K562 (cell line): Measurements from ENCODE around the gene FBLN2. TPM values are rescaled to one million over a fixed set of nuclear protein-coding genes. Genes with fewer than 3 reads are reported as not detected.

Source experiments
- ATAC-seq: fragments of 200-7000 bp; cut with Tn5 transposase; 3 replicates; pipeline ENCODE4 v1.9.1; 2020; ENCODE audit warnings: moderate library complexity
- BruUV-seq: library from RNA; stranded (reverse); fragments of 400-500 nt; replicated peaks from 2 replicates; lab custom pipeline; 2021; lab: Mats Ljungman, UMichigan
- CTCF ChIA-PET: fragments of 300-600 bp; formaldehyde crosslinking; extraction: SDS; loops from one replicate; lab custom pipeline; 2021; ENCODE audit warnings: low intra/inter-chr PET ratio; lab: Yijun Ruan, JAX
- POLR2A ChIA-PET: fragments of 300-600, 350-650 bp; sonication (Branson Sonifier 250); formaldehyde crosslinking; extraction: SDS; loops from one replicate; lab custom pipeline; 2021; ENCODE audit warnings: antibody characterized with exemption, inconsistent platforms; lab: Yijun Ruan, JAX
- DNase-seq, 4 experiments: peaks; one replicate each; pipeline versions ENCODE4 v3.0.0 to v3.0.0-alpha.2; 2011 to 2018; ENCODE audit warnings: low spot score in 3 of 4, mixed read lengths in 3 of 4; ENCODE audit errors: extremely low read depth in 1 of 4
- FAIRE-seq: peaks from 2 replicates; lab custom pipeline; 2011; peaks lifted over from hg19 to GRCh38; lab: Jason Lieb, UNC
- H2AFZ ChIP-seq: 2 replicates; pipeline ENCODE4 v1.6.0; 2011; ENCODE audit warnings: low read depth, low read length, control low read depth, inconsistent platforms
- H3K27ac ChIP-seq: fragments of 200-600 bp; 3 replicates; pipeline ENCODE4 v1.8.0; 2011; ENCODE audit warnings: low read depth, mild to moderate bottlenecking, control low read depth, inconsistent platforms, low read length, moderate library complexity, mixed read lengths; ENCODE audit errors: extremely low read depth
- H3K27me3 ChIP-seq, 2 experiments: fragments of 300-600 bp in 1 of 2; 2 replicates in 1 of 2; 3 replicates in 1 of 2; pipeline versions ENCODE4 v1.6.0 to v1.8.0; 2011; ENCODE audit warnings: inconsistent platforms in 2 of 2, low read length in 2 of 2, mild to moderate bottlenecking in 1 of 2, mixed read lengths in 1 of 2, moderate library complexity in 1 of 2; ENCODE audit not compliant: control insufficient read depth in 2 of 2, insufficient read depth in 2 of 2
- H3K36me3 ChIP-seq: fragments of 300-600 bp; 3 replicates; pipeline ENCODE4 v1.8.0; 2011; ENCODE audit warnings: mild to moderate bottlenecking, low read length, inconsistent platforms; ENCODE audit not compliant: control insufficient read depth, insufficient read depth
- H3K4me1 ChIP-seq, 2 experiments: fragments of 200-600 bp in 1 of 2; replicated peaks in 1 of 2; 2 replicates in 1 of 2; 3 replicates in 1 of 2; pipeline versions ENCODE4 v1.5.1 to v1.8.0; 2011; ENCODE audit warnings: inconsistent platforms in 2 of 2, low read length in 2 of 2, mild to moderate bottlenecking in 1 of 2, mixed read lengths in 1 of 2, moderate library complexity in 1 of 2; ENCODE audit not compliant: control insufficient read depth in 2 of 2, insufficient read depth in 2 of 2
- H3K4me2 ChIP-seq: 2 replicates; pipeline ENCODE4 v1.6.1; 2011; ENCODE audit warnings: low read length, control low read depth, inconsistent platforms, mixed read lengths; ENCODE audit not compliant: insufficient read depth
- H3K4me3 ChIP-seq: fragments of 200-600 bp; sonication (generic), shearing (Covaris generic); 2 replicates; pipeline ENCODE4 v1.5.1; 2016; ENCODE audit warnings: control low read depth, inconsistent platforms
- H3K79me2 ChIP-seq: fragments of 200-600 bp; 3 replicates; pipeline ENCODE4 v1.8.0; 2011; ENCODE audit warnings: low read length, inconsistent platforms; ENCODE audit not compliant: control insufficient read depth, insufficient read depth
- H3K9ac ChIP-seq, 2 experiments: 2 replicates each; pipeline versions ENCODE4 v1.6.0 to v1.6.1; 2011; ENCODE audit warnings: low read depth in 2 of 2, low read length in 2 of 2, control low read depth in 1 of 2, inconsistent platforms in 1 of 2, mild to moderate bottlenecking in 1 of 2, mixed read lengths in 1 of 2; ENCODE audit not compliant: insufficient read depth in 1 of 2
- H3K9me1 ChIP-seq: one replicate; pipeline ENCODE4 v1.6.0; 2011; ENCODE audit warnings: inconsistent platforms, mild to moderate bottlenecking, low read length, moderate library complexity; ENCODE audit not compliant: control insufficient read depth, insufficient read depth
- H3K9me3 ChIP-seq: replicated peaks from 2 replicates; pipeline ENCODE4 v1.5.1; 2011; ENCODE audit warnings: low read depth, low read length, inconsistent platforms; ENCODE audit not compliant: control insufficient read depth, insufficient read depth
- H4K20me1 ChIP-seq: replicated peaks from 2 replicates; pipeline ENCODE4 v1.6.1; 2011; ENCODE audit warnings: low read length, inconsistent platforms, mixed read lengths; ENCODE audit not compliant: control insufficient read depth, insufficient read depth
- CEBPG ChIP-seq, 3 experiments: fragments of 200-800 bp in 1 of 3; sonication (Bioruptor generic) in 1 of 3; sonication (generic) in 1 of 3; formaldehyde crosslinking in 1 of 3; IDR thresholded peaks in 2 of 3; conservative IDR thresholded peaks in 1 of 3; 2 replicates each; pipeline versions ENCODE4 v1.6.1 to v1.8.0; 2016 to 2022; ENCODE audit warnings: missing compliant biosample characterization in 2 of 3, missing genetic modification characterization in 2 of 3, mild to moderate bottlenecking in 1 of 3, missing genetic modification reagents in 1 of 3
- CHD2 ChIP-seq: IDR thresholded peaks from 2 replicates; pipeline ENCODE4 v1.6.1; 2011; ENCODE audit warnings: low read depth, low read length
- CREB1 ChIP-seq, 2 experiments: sonication (generic) in 1 of 2; formaldehyde crosslinking in 1 of 2; IDR thresholded peaks; 2 replicates each; pipeline versions ENCODE4 v1.6.1 to v1.8.0; 2012 to 2022; ENCODE audit warnings: inconsistent platforms in 1 of 2, mild to moderate bottlenecking in 1 of 2, missing genetic modification reagents in 1 of 2, moderate library complexity in 1 of 2
- HDAC8 ChIP-seq: fragments of 450-650 bp; IDR thresholded peaks from 2 replicates; pipeline ENCODE4 v1.6.1; 2016; ENCODE audit warnings: mild to moderate bottlenecking, missing genetic modification characterization, moderate library complexity, missing compliant biosample characterization
- MAFF ChIP-seq: IDR thresholded peaks from 2 replicates; pipeline ENCODE4 v1.6.1; 2012; ENCODE audit warnings: low read length, improper control_type of control experiment
- NFIC ChIP-seq: fragments of 450-650 bp; IDR thresholded peaks from 2 replicates; pipeline ENCODE4 v1.6.1; 2017; ENCODE audit warnings: mild to moderate bottlenecking, inconsistent platforms
- SRSF1 ChIP-seq: fragments of 200-400 bp; formaldehyde crosslinking; IDR thresholded peaks from 2 replicates; pipeline ENCODE4 v1.6.1; 2017; ENCODE audit warnings: mild to moderate bottlenecking, low read depth, low read length, moderate library complexity
- SRSF3 ChIP-seq: fragments of 200-400 bp; formaldehyde crosslinking; IDR thresholded peaks from 2 replicates; pipeline ENCODE4 v1.6.1; 2016; ENCODE audit warnings: mild to moderate bottlenecking, low read length, moderate library complexity; ENCODE audit not compliant: insufficient read depth
- TAF1 ChIP-seq: IDR thresholded peaks from 2 replicates; pipeline ENCODE4 v1.6.1; 2011; ENCODE audit warnings: mild to moderate bottlenecking, low read length, moderate library complexity; ENCODE audit not compliant: insufficient read depth, control insufficient read depth, severe bottlenecking; ENCODE audit errors: extremely low read depth
- ZHX1 ChIP-seq: fragments of 150-350 bp; conservative IDR thresholded peaks from 2 replicates; pipeline ENCODE4 v1.6.1; 2014; ENCODE audit warnings: low read length
- ZNF507 ChIP-seq: conservative IDR thresholded peaks from 2 replicates; pipeline ENCODE4 v1.6.1; 2017; ENCODE audit warnings: missing genetic modification characterization, missing compliant biosample characterization
- ZNF586 ChIP-seq: fragments of 450-650 bp; formaldehyde crosslinking; conservative IDR thresholded peaks from 2 replicates; pipeline ENCODE4 v1.4.0; 2020; ENCODE audit warnings: mild to moderate bottlenecking, moderate library complexity
- ZNF766 ChIP-seq: fragments of 200-800 bp; sonication (Bioruptor generic); conservative IDR thresholded peaks from 2 replicates; pipeline ENCODE4 v1.6.1; 2016; ENCODE audit warnings: missing genetic modification characterization, missing compliant biosample characterization
- ZNF780A ChIP-seq: fragments of 250-450 bp; sonication (Bioruptor Pico); IDR thresholded peaks from 2 replicates; pipeline ENCODE4 v1.5.0; 2021; ENCODE audit warnings: mild to moderate bottlenecking
- WGBS: fragments of 100-300 bp; shearing (Covaris generic); methylation state at CpG from one replicate; pipeline ENCODE4 v1.1.6; 2016; ENCODE audit warnings: low coverage, mixed read lengths; ENCODE audit not compliant: insufficient coverage; ENCODE audit errors: missing lambda C conversion rate; 5-methylcytosine and 5-hydroxymethylcytosine counted together
- in situ Hi-C: fragments of 300-500 bp; cut with MboI; formaldehyde crosslinking; loops from 4 replicates; pipeline ENCODE4 v1.15.0; 2018; ENCODE audit warnings: inconsistent platforms, mixed read lengths
- intact Hi-C: fragments of 100-400 bp; cut with micrococcal nuclease; formaldehyde crosslinking; loops from 2 replicates; pipeline ENCODE4 v1.14.2; 2022
- polyA plus RNA-seq, 8 experiments: library from polyadenylated mRNA; depleted of rRNA in 4 of 8; stranded (reverse) in 5 of 8; unstranded in 3 of 8; fragments of >200 nt; fragmentation: Nextera tagmentation in 2 of 8; fragmentation: Illumina TruSeq in 1 of 8; extraction: Ambion mirVana in 2 of 8; extraction: Trizol in 1 of 8; gene quantifications; 2 replicates each; pipeline versions ENCODE4 v1.2.1 to v1.2.3, GENCODE V29; 2011 to 2014; ENCODE audit warnings: inconsistent platforms in 1 of 8, missing spikeins in 1 of 8
- total RNA-seq, 7 experiments: library from RNA; depleted of rRNA in 6 of 7; stranded (reverse); fragments of >200 nt in 6 of 7; fragmentation: Illumina TruSeq in 2 of 7; extraction: Trizol in 2 of 7; gene quantifications; 2 replicates each; pipeline versions ENCODE4 v1.2.1 to v1.2.3, GENCODE V29; 2011 to 2021; ENCODE audit warnings: low replicate concordance in 1 of 7
- TF ChIP-seq, protein P1 (sequence below): sonication (generic); formaldehyde crosslinking; IDR thresholded peaks from 2 replicates; pipeline ENCODE4 v1.8.1; 2023; ENCODE audit warnings: mild to moderate bottlenecking, missing genetic modification reagents, moderate library complexity
- TF ChIP-seq, protein P2 (sequence below): fragments of 250-450 bp; sonication (Bioruptor Pico); IDR thresholded peaks from 2 replicates; pipeline ENCODE4 v1.8.0; 2021; ENCODE audit warnings: mild to moderate bottlenecking, moderate library complexity

FBLN2 gene
- total and polyA plus RNA-seq, 9 of the 15 experiments (the other 6 are each of a cell fraction or from before 2014, with no cell fraction given): 0.03 to 0.10 (median 0.04) TPM; not detected in 6

- H3K4me2 ChIP-seq: no peak overlapping the region
- POLR2A ChIA-PET: interaction anchor here (0.6 kb wide), 1 partner anchor 361 kb away, joined by 3 read pairs; no protein-coding TSS in a partner anchor
- H2AFZ ChIP-seq: no peak overlapping the region
- FAIRE-seq (no peak), ATAC-seq (no peak; the same call in 2 of the 3 replicates), DNase-seq (no peak)
- BruUV-seq: no TSS peak
- H3K9ac ChIP-seq: 0 out of 4 replicates have a peak overlapping the region, but pooled peaks of 1 of the 2 experiments have one; percentile 27
- H3K27ac ChIP-seq: no peak overlapping the region
- intact Hi-C loops: no loop called here
- H3K4me1 ChIP-seq: peaks cover 2 to 9% of the 10 kb centered on the region in 2 experiments; a peak in 3 of 5 replicates
- no peaks in the 10 kb centered on the region for H3K9me1 ChIP-seq
- H3K27me3 ChIP-seq: peaks cover 7 to 22% of the 10 kb centered on the region in 2 experiments; a peak in 4 of 5 replicates
- H4K20me1 ChIP-seq: peaks cover 4% of the 10 kb centered on the region; the same call in 1 of the 2 replicates
- CTCF ChIA-PET: no interaction called here
- H3K9me3 ChIP-seq: no peaks in the 10 kb centered on the region
- WGBS: 35% methylated on average over 16 of the region's 16 CpGs
- no peaks in the 10 kb centered on the region for H3K79me2 ChIP-seq
- in situ Hi-C loops: no loop called here
- no peaks in the 10 kb centered on the region for H3K36me3 ChIP-seq
- H3K4me3 ChIP-seq: no peak overlapping the region
- no peak for TF ChIP-seq MAFF
- no peak for TF ChIP-seq TAF1
- TF ChIP-seq NFIC: 0 out of 2 replicates have a peak, but pooled peaks have one; percentile 20
- TF ChIP-seq ZNF507 (tag): no peak
- no peak for TF ChIP-seq CHD2
- no peak for TF ChIP-seq SRSF3
- no peak for TF ChIP-seq ZNF766
- no peak for TF ChIP-seq ZHX1
- TF ChIP-seq CREB1 (IDR thresholded peaks at IDR 0.05): peak; percentile 75
- TF ChIP-seq CREB1 (CRISPR knock-in tag; IDR thresholded peaks at IDR 0.05): no peak
- 0 out of 2 replicates have a peak, but pooled peaks have one; percentile 9 for TF ChIP-seq CEBPG (CRISPR knock-in tag; IDR thresholded peaks at IDR 0.05)
- no peak for TF ChIP-seq CEBPG (tag; conservative IDR thresholded peaks at IDR 0.05 in 1 of 2, IDR thresholded peaks at IDR 0.05 in 1 of 2)
- TF ChIP-seq, protein P1, sequence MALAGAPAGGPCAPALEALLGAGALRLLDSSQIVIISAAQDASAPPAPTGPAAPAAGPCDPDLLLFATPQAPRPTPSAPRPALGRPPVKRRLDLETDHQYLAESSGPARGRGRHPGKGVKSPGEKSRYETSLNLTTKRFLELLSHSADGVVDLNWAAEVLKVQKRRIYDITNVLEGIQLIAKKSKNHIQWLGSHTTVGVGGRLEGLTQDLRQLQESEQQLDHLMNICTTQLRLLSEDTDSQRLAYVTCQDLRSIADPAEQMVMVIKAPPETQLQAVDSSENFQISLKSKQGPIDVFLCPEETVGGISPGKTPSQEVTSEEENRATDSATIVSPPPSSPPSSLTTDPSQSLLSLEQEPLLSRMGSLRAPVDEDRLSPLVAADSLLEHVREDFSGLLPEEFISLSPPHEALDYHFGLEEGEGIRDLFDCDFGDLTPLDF (CRISPR knock-in tag): no peak
- TF ChIP-seq SRSF1: no peak
- no peak for TF ChIP-seq ZNF780A
- no peak for TF ChIP-seq HDAC8 (tag)
- TF ChIP-seq, protein P2, sequence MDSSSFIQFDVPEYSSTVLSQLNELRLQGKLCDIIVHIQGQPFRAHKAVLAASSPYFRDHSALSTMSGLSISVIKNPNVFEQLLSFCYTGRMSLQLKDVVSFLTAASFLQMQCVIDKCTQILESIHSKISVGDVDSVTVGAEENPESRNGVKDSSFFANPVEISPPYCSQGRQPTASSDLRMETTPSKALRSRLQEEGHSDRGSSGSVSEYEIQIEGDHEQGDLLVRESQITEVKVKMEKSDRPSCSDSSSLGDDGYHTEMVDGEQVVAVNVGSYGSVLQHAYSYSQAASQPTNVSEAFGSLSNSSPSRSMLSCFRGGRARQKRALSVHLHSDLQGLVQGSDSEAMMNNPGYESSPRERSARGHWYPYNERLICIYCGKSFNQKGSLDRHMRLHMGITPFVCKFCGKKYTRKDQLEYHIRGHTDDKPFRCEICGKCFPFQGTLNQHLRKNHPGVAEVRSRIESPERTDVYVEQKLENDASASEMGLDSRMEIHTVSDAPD: no peak
- no peak for TF ChIP-seq ZNF586
These were observed 39.3 kb downstream of the FBLN2 start for GRCh38 chr3:13588221-13588701.
